ENCODE results near the gene IGSF5. TPM values are rescaled to one million over a fixed set of nuclear protein-coding genes. Genes with fewer than 3 reads are reported as not detected.

The IGSF5 gene
- total and polyA plus RNA-seq, 4 donors: 0.06 to 0.11 (median 0.06) TPM; not detected in 1

DNA sequence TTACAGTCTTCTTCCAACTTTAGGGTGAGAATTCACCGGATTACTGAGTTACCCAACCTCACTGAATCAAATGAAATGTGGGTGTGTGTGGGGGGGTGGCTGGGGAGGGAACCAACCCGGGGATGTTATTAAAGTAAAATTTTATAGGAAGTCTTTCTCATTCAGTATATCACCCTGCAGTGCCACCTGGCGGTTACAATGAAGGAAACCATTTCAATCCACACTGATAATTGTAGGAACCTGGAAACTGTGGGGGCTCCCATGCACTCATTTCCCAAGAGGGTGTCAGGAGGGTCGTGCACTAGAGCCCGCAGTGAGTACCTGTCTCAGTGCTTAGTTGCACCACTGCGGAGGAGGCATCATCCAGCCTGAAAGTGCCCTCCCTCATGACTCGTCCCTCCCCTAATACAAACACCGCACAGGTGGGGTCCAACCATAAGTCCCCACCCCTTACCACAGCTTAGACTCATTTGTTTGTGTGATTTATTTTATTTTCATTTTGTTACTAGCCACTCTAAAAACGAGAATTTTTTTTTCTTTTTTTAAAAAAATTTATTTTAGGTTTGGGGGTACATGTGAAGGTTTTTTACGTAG lies 29.1 kb upstream of the IGSF5 start:
- no peaks in the 10 kb centered on the region for H3K4me1 ChIP-seq (ENCODE audit: control insufficient read depth in 5 of 5, insufficient read depth in 5 of 5, low read length in 5 of 5)
- no peaks in the 10 kb centered on the region for H3K9me3 ChIP-seq (ENCODE audit: control insufficient read depth in 4 of 4, insufficient read depth in 3 of 4, low read length in 3 of 4)
- 31 to 37% methylated on average over 10 of the region's 10 CpGs for WGBS, 2 donors
- no peaks in the 10 kb centered on the region for H3K27me3 ChIP-seq (ENCODE audit: control insufficient read depth in 3 of 3, insufficient read depth in 3 of 3, low read length in 2 of 3)
- TF ChIP-seq CTCF (IDR thresholded peaks at IDR 0.05; ENCODE audit: control extremely low read depth, extremely low read depth): peak; percentile 47
- DNase-seq: peak; percentile 47 to 67 (median 52)
- no peak overlapping the region for H3K4me3 ChIP-seq
- H3K9ac ChIP-seq (ENCODE audit: insufficient read depth in 1 of 2, low read length in 2 of 2): no peak overlapping the region
- no peaks in the 10 kb centered on the region for H3K36me3 ChIP-seq (ENCODE audit: control insufficient read depth in 4 of 4, insufficient read depth in 4 of 4, low read length in 4 of 4)
- ATAC-seq (ENCODE audit: insufficient read depth, low FRiP score): no peak
- H3K27ac ChIP-seq (ENCODE audit: low read depth in 1 of 2, low read length in 1 of 2): no peak overlapping the region

DNA sequence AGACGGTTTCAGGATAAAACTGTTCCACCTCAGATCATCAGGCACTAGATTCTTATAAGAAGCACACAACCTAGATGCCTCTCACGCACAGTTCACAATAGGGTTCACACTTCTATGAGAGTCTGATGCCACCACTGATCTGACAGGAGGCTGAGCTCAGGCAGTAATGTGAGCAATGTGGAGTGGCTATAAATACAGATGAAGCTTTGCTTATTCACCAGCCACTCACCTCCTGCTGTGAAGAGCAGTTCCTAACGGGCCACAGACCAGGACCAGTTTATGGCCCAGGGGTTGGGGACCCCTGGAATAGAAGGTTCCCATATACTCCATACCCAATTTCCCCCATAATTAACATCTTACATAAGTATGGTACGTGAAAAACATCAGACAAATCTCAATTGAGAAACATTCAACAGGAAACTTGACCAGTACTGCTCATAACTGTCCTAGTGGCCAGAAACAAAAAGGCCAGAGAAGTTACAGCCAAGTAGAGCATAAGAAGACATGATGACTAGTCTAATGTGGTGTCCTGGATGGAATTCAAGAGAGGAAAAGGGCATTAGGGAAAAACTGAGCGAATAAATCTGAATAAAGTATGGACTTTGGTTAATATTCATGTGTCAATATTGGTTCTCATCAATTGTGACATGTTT lies 24.7 kb upstream of the IGSF5 start:
- DNase-seq: no peak
- H3K27me3 ChIP-seq (ENCODE audit: control insufficient read depth in 3 of 3, insufficient read depth in 3 of 3, low read length in 2 of 3): no peaks in the 10 kb centered on the region
- no peak overlapping the region for H3K27ac ChIP-seq (ENCODE audit: low read depth in 1 of 2, low read length in 1 of 2)
- no peak overlapping the region for H3K4me3 ChIP-seq
- TF ChIP-seq CTCF (IDR thresholded peaks at IDR 0.05; ENCODE audit: control extremely low read depth, extremely low read depth): no peak
- no peak for ATAC-seq (ENCODE audit: insufficient read depth, low FRiP score)
- 83 to 90% methylated on average over 5 of the region's 5 CpGs for WGBS, 2 donors
- no peak overlapping the region for H3K9ac ChIP-seq (ENCODE audit: insufficient read depth in 1 of 2, low read length in 2 of 2)
- H3K9me3 ChIP-seq (ENCODE audit: control insufficient read depth in 4 of 4, insufficient read depth in 3 of 4, low read length in 3 of 4): peaks cover 0 to 4% (median 0%) of the 10 kb centered on the region in 4 donors
- H3K36me3 ChIP-seq (ENCODE audit: control insufficient read depth in 4 of 4, insufficient read depth in 4 of 4, low read length in 4 of 4): no peaks in the 10 kb centered on the region
- H3K4me1 ChIP-seq (ENCODE audit: control insufficient read depth in 5 of 5, insufficient read depth in 5 of 5, low read length in 5 of 5): no peaks in the 10 kb centered on the region

GRCh38 chr21:39721885-39722284 lies 23.1 kb upstream of the IGSF5 start:
- Histone ChIP-seq H3K4me3 (no peak overlapping the region), H3K27ac (ENCODE audit: low read depth in 1 of 2, low read length in 1 of 2) (no peak overlapping the region), H3K9ac (ENCODE audit: insufficient read depth in 1 of 2, low read length in 2 of 2) (no peak overlapping the region), H3K27me3 (ENCODE audit: control insufficient read depth in 3 of 3, insufficient read depth in 3 of 3, low read length in 2 of 3) (no peaks in the 10 kb centered on the region), H3K4me1 (ENCODE audit: control insufficient read depth in 5 of 5, insufficient read depth in 5 of 5, low read length in 5 of 5) (no peaks in the 10 kb centered on the region), H3K36me3 (ENCODE audit: control insufficient read depth in 4 of 4, insufficient read depth in 4 of 4, low read length in 4 of 4) (no peaks in the 10 kb centered on the region), H3K9me3 (ENCODE audit: control insufficient read depth in 4 of 4, insufficient read depth in 3 of 4, low read length in 3 of 4) (peaks cover 0 to 4% (median 0%) of the 10 kb centered on the region in 4 donors)
- no peak for TF ChIP-seq CTCF (IDR thresholded peaks at IDR 0.05; ENCODE audit: control extremely low read depth, extremely low read depth)
- DNase-seq (no peak), ATAC-seq (ENCODE audit: insufficient read depth, low FRiP score) (no peak)
- WGBS, 2 donors: 91 to 98% methylated on average over 1 of the region's 1 CpG
